Loucy (cell line): ENCODE data around the gene PIK3CG.
"Not testable (repeated sequence)": the region's sequence is repeated elsewhere in the genome, so short reads cannot be mapped to it uniquely, and the experiment has no call there.

Source experiments
- CTCF ChIP-seq: fragments of 200-600 bp; sonication (generic); conservative IDR thresholded peaks from 2 replicates; pipeline ENCODE4 v1.5.1; 2014; ENCODE audit warnings: mild to moderate bottlenecking, antibody characterized with exemption, low read length
- EZH2phosphoT487 ChIP-seq: fragments of 200-600 bp; IDR thresholded peaks from 2 replicates; pipeline ENCODE4 v1.6.1; 2018; ENCODE audit warnings: antibody characterized with exemption, mild to moderate bottlenecking, moderate library complexity, borderline replicate concordance

- not testable (repeated sequence) for TF ChIP-seq CTCF, EZH2phosphoT487
Measured at GRCh38 chr7:106898967-106899366, 33.9 kb downstream of the PIK3CG start.
